AG10803 (cell line): Measurements from ENCODE around the gene SMYD3.

Source experiments
- DNase-seq: peaks from one replicate; pipeline ENCODE4 v3.0.0; 2010; ENCODE audit warnings: low read depth
- H3K4me3 ChIP-seq: 2 replicates; pipeline ENCODE4 v1.5.1; 2011; ENCODE audit warnings: mild to moderate bottlenecking, low read length, control low read depth
- TF ChIP-seq, protein P1 (sequence below): conservative IDR thresholded peaks from 2 replicates; pipeline ENCODE4 v1.5.1; 2011; ENCODE audit warnings: mild to moderate bottlenecking, low read length, control low read depth, inconsistent platforms

The SMYD3 gene

GRCh38 chr1:246003442-246003730 is 503.7 kb downstream of the SMYD3 start:
- no peak for DNase-seq
- TF ChIP-seq, protein P1, sequence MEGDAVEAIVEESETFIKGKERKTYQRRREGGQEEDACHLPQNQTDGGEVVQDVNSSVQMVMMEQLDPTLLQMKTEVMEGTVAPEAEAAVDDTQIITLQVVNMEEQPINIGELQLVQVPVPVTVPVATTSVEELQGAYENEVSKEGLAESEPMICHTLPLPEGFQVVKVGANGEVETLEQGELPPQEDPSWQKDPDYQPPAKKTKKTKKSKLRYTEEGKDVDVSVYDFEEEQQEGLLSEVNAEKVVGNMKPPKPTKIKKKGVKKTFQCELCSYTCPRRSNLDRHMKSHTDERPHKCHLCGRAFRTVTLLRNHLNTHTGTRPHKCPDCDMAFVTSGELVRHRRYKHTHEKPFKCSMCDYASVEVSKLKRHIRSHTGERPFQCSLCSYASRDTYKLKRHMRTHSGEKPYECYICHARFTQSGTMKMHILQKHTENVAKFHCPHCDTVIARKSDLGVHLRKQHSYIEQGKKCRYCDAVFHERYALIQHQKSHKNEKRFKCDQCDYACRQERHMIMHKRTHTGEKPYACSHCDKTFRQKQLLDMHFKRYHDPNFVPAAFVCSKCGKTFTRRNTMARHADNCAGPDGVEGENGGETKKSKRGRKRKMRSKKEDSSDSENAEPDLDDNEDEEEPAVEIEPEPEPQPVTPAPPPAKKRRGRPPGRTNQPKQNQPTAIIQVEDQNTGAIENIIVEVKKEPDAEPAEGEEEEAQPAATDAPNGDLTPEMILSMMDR = no peak
- H3K4me3 ChIP-seq = no peak overlapping the region

DNA sequence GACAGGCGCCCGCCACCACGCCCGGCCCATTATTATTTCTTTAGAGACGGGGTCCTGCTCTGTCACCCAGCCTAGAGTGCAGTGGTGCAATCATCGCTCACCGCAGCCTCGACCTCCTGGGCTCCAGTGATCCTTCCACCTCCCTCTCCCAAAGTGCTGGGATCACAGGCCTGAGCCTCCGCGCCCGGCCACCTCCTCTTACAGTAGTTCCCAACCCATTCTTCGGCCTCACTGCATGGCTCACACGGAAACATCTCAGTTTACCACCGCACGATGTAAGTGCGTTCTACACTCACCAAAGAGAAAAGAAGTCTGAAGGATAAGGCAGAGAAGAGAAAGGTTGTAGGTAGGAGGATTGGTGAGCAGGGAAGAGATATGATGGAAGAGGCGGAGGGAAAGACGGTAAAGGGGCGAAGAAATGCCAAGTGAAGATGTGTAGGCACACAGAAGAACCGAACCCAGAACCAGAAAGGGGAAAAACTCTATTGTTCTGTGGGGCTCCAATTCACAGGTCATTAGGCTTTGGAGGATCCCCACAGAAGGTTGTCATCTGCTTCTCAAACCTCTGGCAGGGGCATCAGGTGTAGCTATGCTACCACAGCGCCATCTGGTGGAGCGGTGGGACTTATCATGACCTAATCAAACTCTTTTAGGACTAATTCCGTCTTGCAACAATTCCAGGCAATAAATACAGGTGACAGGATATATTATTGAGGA is 504.2 kb downstream of the SMYD3 start:
- no peak overlapping the region for H3K4me3 ChIP-seq
- DNase-seq = peak; percentile 87
- TF ChIP-seq, protein P1 = peak; percentile 97

DNA sequence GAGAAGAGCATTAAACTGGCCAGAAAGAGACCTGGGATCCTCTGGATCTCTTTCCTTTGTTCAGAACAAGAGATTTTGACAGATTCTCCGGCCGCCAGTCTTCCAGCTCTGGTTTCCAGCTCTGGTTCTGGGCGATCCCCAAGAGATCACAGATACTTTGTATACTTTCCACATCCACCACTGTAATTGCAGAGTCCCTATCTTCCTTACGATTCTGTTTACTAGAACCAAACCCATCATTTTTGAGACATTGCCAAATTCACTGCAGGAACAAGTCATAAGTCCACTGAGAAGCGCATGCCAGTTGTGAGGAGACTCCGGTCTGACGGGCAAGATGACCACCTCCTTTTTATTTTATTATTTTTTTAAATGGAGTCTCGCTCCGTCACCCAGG is 505.2 kb downstream of the SMYD3 start:
- DNase-seq = peak; percentile 34
- no peak overlapping the region for H3K4me3 ChIP-seq
- TF ChIP-seq, protein P1 = no peak

- TF ChIP-seq, protein P1 = no peak
- peak; percentile 77 for DNase-seq
Measured at GRCh38 chr1:246001142-246001836, 505.8 kb downstream of the SMYD3 start.

GRCh38 chr1:246000638-246001015 is 506.5 kb downstream of the SMYD3 start:
- DNase-seq = no peak
- no peak overlapping the region for H3K4me3 ChIP-seq

More at GRCh38 chr1:246001142-246001836, 505.8 kb downstream of the SMYD3 start:
- no peak overlapping the region for H3K4me3 ChIP-seq

DNA sequence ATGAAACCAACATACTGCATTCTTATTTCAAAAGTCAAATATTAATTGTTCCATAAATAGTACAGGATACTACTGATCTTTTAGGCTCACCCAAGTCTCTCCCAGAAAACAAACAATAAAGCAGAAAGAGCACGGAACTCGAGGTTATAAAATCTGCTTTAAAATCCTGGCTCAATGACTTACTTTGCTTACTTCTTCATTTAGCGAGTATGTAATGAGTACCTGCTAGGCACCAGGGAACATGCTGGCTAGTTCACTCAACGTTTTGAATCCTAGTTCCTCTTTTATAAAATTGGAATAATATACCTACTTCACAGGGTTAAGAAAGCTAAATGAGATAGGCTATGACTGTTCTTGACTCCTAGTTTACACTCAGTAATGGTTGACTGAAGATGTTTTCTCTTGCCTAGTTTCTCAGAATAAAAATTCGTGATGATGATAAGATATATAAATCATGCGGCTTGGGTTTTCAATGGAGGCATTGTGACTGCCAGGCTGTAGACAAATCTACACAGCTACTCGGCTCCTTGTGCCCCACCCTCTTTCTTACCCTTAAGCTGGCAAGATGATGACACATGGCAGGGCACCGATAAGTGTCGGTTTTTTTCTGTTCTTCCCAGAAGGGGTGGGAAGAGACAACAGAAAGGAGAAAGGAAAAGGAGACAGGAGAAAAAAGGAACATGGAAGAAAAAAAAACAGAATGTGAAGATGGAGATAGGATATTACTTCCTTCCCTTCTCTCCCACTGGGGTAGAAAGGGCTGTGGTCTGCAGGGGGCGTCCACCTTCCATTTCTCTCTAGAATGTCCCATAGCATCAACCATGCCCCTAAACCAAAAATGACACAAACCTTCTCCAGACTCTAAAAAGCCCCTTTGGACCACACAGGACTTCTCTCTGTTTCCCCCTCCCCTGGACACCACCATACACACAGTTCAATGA is 507.1 kb downstream of the SMYD3 start:
- TF ChIP-seq, protein P1 = no peak
- DNase-seq = no peak
- H3K4me3 ChIP-seq = no peak overlapping the region

More at GRCh38 chr1:246000638-246001015, 506.5 kb downstream of the SMYD3 start:
- TF ChIP-seq, protein P1 = no peak
